ENCODE measurements around the gene ALG10. TPM values are rescaled to one million over a fixed set of nuclear protein-coding genes. Genes with fewer than 3 reads are reported as not detected.

ALG10 gene
- total RNA-seq, 1 donor from 2014 or later: 28.5 TPM

DNA sequence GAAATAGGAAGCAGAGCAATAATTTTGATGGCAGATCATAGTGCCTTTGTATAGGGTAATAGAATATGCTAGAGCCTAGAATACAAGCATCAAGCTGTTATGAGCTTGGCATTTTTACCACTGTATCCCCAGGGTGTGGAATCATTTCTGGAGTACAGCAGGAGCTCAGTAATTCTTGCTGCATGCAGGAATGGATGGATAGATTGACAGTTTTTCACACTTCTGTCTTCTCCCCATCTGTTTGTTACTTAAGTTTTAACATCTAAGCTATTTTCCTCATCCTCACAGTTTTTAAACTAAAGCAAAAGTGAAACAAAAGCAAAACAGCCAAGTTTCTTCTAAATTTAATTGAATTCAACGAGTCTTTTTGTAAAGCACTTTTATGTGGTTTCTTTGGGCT is 32.6 kb downstream of the ALG10 start:
- H3K4me1 ChIP-seq: no peaks in the 10 kb centered on the region
- H3K27ac Mint-ChIP-seq: no peak overlapping the region
- no peaks in the 10 kb centered on the region for H3F3A ChIP-seq (ENCODE audit: low read depth)
- peaks cover 15% of the 10 kb centered on the region for H3K9me3 Mint-ChIP-seq
- H3K27me3 Mint-ChIP-seq (ENCODE audit: insufficient read depth, low read depth): no peaks in the 10 kb centered on the region
- DNase-seq (ENCODE audit: low spot score): no peak
- no peaks in the 10 kb centered on the region for H3K79me2 ChIP-seq (ENCODE audit: low read depth)
- no peak overlapping the region for H3K4me2 ChIP-seq
- TF ChIP-seq, protein P1, sequence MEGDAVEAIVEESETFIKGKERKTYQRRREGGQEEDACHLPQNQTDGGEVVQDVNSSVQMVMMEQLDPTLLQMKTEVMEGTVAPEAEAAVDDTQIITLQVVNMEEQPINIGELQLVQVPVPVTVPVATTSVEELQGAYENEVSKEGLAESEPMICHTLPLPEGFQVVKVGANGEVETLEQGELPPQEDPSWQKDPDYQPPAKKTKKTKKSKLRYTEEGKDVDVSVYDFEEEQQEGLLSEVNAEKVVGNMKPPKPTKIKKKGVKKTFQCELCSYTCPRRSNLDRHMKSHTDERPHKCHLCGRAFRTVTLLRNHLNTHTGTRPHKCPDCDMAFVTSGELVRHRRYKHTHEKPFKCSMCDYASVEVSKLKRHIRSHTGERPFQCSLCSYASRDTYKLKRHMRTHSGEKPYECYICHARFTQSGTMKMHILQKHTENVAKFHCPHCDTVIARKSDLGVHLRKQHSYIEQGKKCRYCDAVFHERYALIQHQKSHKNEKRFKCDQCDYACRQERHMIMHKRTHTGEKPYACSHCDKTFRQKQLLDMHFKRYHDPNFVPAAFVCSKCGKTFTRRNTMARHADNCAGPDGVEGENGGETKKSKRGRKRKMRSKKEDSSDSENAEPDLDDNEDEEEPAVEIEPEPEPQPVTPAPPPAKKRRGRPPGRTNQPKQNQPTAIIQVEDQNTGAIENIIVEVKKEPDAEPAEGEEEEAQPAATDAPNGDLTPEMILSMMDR (IDR thresholded peaks at IDR 0.05): no peak
- TF ChIP-seq EZH2 (IDR thresholded peaks at IDR 0.05): no peak
- TF ChIP-seq EZH2phosphoT487 (IDR thresholded peaks at IDR 0.05): no peak
- no peaks in the 10 kb centered on the region for H4K20me1 ChIP-seq (ENCODE audit: low read depth)
- H3K4me3 ChIP-seq: no peak overlapping the region
- no peak overlapping the region for H3K4me3 Mint-ChIP-seq
- no peak overlapping the region for H3K9ac ChIP-seq
- no peaks in the 10 kb centered on the region for H3K36me3 ChIP-seq
- no peaks in the 10 kb centered on the region for H3K27me3 ChIP-seq
- H3K9me3 ChIP-seq (ENCODE audit: low read depth): peaks cover 8% of the 10 kb centered on the region
- no peaks in the 10 kb centered on the region for H3K4me1 Mint-ChIP-seq
- H2AFZ ChIP-seq (replicated peaks): no peak overlapping the region
- no peak overlapping the region for H3K27ac ChIP-seq
- no peaks in the 10 kb centered on the region for H3K36me3 Mint-ChIP-seq

Small RNA genes within 50 kb of the gene (small RNA-seq; reads per million reads assigned to genes)
- gene RF00019: not detected
